ENCODE measurements around the gene CCL27.

CCL27 gene

GRCh38 chr9:34665381-34666250 lies 3.2 kb upstream of the CCL27 start:
- peaks cover 10 to 21% of the 10 kb centered on the region in 2 donors for H3K4me1 Mint-ChIP-seq
- H3K27me3 Mint-ChIP-seq, result no peaks in the 10 kb centered on the region
- peak overlapping the region; percentile 90 for H3K27ac Mint-ChIP-seq
- DNase-seq (peak; percentile 79), ATAC-seq (replicated peaks) (peak; percentile 80 to 84)
- peaks cover 9 to 21% of the 10 kb centered on the region in 2 donors for H3K36me3 Mint-ChIP-seq
- H3K4me3 Mint-ChIP-seq, result peak overlapping the region; percentile 90 to 93
- H3K9me3 Mint-ChIP-seq, result peaks cover 9 to 11% of the 10 kb centered on the region in 2 donors

GRCh38 chr9:34665067-34665380 lies 2.6 kb upstream of the CCL27 start:
- Mint-ChIP-seq H3K4me3 (peak overlapping the region; percentile 90 to 93), H3K27ac (peak overlapping the region; percentile 90), H3K9me3 (peaks cover 9 to 11% of the 10 kb centered on the region in 2 donors), H3K4me1 (peaks cover 10 to 21% of the 10 kb centered on the region in 2 donors), H3K36me3 (peaks cover 12 to 21% of the 10 kb centered on the region in 2 donors), H3K27me3 (no peaks in the 10 kb centered on the region)
- DNase-seq (no peak), ATAC-seq (replicated peaks) (peak; percentile 29 to 31)

GRCh38 chr9:34664281-34665066 lies 2.0 kb upstream of the CCL27 start:
- Mint-ChIP-seq H3K4me1 (peaks cover 10 to 21% of the 10 kb centered on the region in 2 donors), H3K27me3 (no peaks in the 10 kb centered on the region), H3K9me3 (peaks cover 6 to 7% of the 10 kb centered on the region in 2 donors), H3K27ac (peak overlapping the region; percentile 90), H3K36me3 (peaks cover 10 to 17% of the 10 kb centered on the region in 2 donors), H3K4me3 (peak overlapping the region; percentile 90 to 93)
- DNase-seq (peak; percentile 64), ATAC-seq (replicated peaks) (peak; percentile 72 to 74)

- Mint-ChIP-seq H3K27ac (no peak overlapping the region), H3K9me3 (no peaks in the 10 kb centered on the region), H3K36me3 (peaks cover 6 to 11% of the 10 kb centered on the region in 2 donors), H3K4me3 (no peak overlapping the region), H3K27me3 (no peaks in the 10 kb centered on the region), H3K4me1 (peaks cover 10 to 21% of the 10 kb centered on the region in 2 donors)
- no peak for ATAC-seq (replicated peaks)
- no peak for DNase-seq
Observed at GRCh38 chr9:34663303-34663605, 797 bp upstream of the CCL27 start.

- DNase-seq, result no peak
- Mint-ChIP-seq H3K4me3 (no peak overlapping the region), H3K4me1 (peaks cover 7 to 10% of the 10 kb centered on the region in 2 donors), H3K27me3 (no peaks in the 10 kb centered on the region), H3K36me3 (peaks cover 6 to 18% of the 10 kb centered on the region in 2 donors), H3K9me3 (no peaks in the 10 kb centered on the region), H3K27ac (no peak overlapping the region)
- ATAC-seq (replicated peaks), result no peak
Observed at GRCh38 chr9:34659592-34660253, 2.7 kb downstream of the CCL27 start.

GRCh38 chr9:34658461-34658860 lies 4.0 kb downstream of the CCL27 start:
- no peak overlapping the region for H3K27ac Mint-ChIP-seq
- DNase-seq, result no peak

GRCh38 chr9:34656992-34657391 lies 5.5 kb downstream of the CCL27 start:
- ATAC-seq (replicated peaks), result no peak
- Mint-ChIP-seq H3K27me3 (no peaks in the 10 kb centered on the region), H3K4me3 (no peak overlapping the region), H3K9me3 (no peaks in the 10 kb centered on the region), H3K36me3 (peaks cover 8 to 21% of the 10 kb centered on the region in 2 donors), H3K4me1 (peaks cover 9 to 13% of the 10 kb centered on the region in 2 donors), H3K27ac (no peak overlapping the region)
- no peak for DNase-seq

More at GRCh38 chr9:34658461-34658860, 4.0 kb downstream of the CCL27 start:
- Mint-ChIP-seq H3K36me3 (peaks cover 4 to 18% of the 10 kb centered on the region in 2 donors), H3K27me3 (no peaks in the 10 kb centered on the region), H3K4me1 (no peaks in the 10 kb centered on the region), H3K9me3 (no peaks in the 10 kb centered on the region), H3K4me3 (no peak overlapping the region)
- ATAC-seq (replicated peaks), result no peak

- ATAC-seq (replicated peaks), result no peak
- DNase-seq, result no peak
- Mint-ChIP-seq H3K4me1 (peaks cover 9 to 27% of the 10 kb centered on the region in 2 donors), H3K27ac (no peak overlapping the region), H3K36me3 (peaks cover 7 to 10% of the 10 kb centered on the region in 2 donors), H3K4me3 (no peak overlapping the region), H3K27me3 (no peaks in the 10 kb centered on the region), H3K9me3 (no peaks in the 10 kb centered on the region)
Observed at GRCh38 chr9:34655394-34655793, 7.1 kb downstream of the CCL27 start.

GRCh38 chr9:34654323-34655051 lies 8.0 kb downstream of the CCL27 start:
- Mint-ChIP-seq H3K36me3 (peaks cover 12 to 13% of the 10 kb centered on the region in 2 donors), H3K9me3 (no peaks in the 10 kb centered on the region), H3K4me3 (no peak overlapping the region), H3K27ac (no peak overlapping the region), H3K27me3 (no peaks in the 10 kb centered on the region), H3K4me1 (peaks cover 9 to 32% of the 10 kb centered on the region in 2 donors)
- ATAC-seq (replicated peaks) (no peak), DNase-seq (no peak)

- no peaks in the 10 kb centered on the region for H3K9me3 Mint-ChIP-seq
- H3K4me3 Mint-ChIP-seq, result peak overlapping the region in 1 of 2 donors; percentile 8
- peaks cover 14 to 43% of the 10 kb centered on the region in 2 donors for H3K4me1 Mint-ChIP-seq
- H3K27ac Mint-ChIP-seq, result peak overlapping the region; percentile 14
- no peak for ATAC-seq (replicated peaks)
- H3K36me3 Mint-ChIP-seq, result peaks cover 23 to 24% of the 10 kb centered on the region in 2 donors
- no peak for DNase-seq
- H3K27me3 Mint-ChIP-seq, result no peaks in the 10 kb centered on the region
Observed at GRCh38 chr9:34653151-34654072, 9.0 kb downstream of the CCL27 start.

- Mint-ChIP-seq H3K27me3 (no peaks in the 10 kb centered on the region), H3K27ac (peak overlapping the region; percentile 14), H3K36me3 (peaks cover 27 to 31% of the 10 kb centered on the region in 2 donors), H3K4me1 (peaks cover 22 to 51% of the 10 kb centered on the region in 2 donors), H3K4me3 (no peak overlapping the region), H3K9me3 (no peaks in the 10 kb centered on the region)
- no peak for DNase-seq
- ATAC-seq (replicated peaks), result no peak
Observed at GRCh38 chr9:34652602-34653000, 9.9 kb downstream of the CCL27 start.

GRCh38 chr9:34651876-34652601 lies 10.4 kb downstream of the CCL27 start, which contains the start of gene IL11RA:
TSS of gene IL11RA (plus strand) at chr9:34652185. CDS start at chr9:34655218, 3,033 bp downstream.
- Mint-ChIP-seq H3K27me3 (no peaks in the 10 kb centered on the region), H3K27ac (peak within 1 kb of the TSS; percentile 14), H3K36me3 (peaks cover 27 to 35% of the 10 kb centered on the region in 2 donors), H3K4me3 (peak within 1 kb of the TSS in 1 of 2 donors; percentile 8), H3K9me3 (no peaks in the 10 kb centered on the region), H3K4me1 (peaks cover 27 to 56% of the 10 kb centered on the region in 2 donors)
- ATAC-seq (replicated peaks) (peak; percentile 65 to 68), DNase-seq (no peak)

All from stimulated activated naive B cell treated with anti-CD40 and anti-IgM and Interleukin-4, amounts not matched to agents 10 μg/mL and 1 μg/mL and 100 μg/mL, for 72 hours (primary cell).